Measurements from ENCODE around the gene KCNMB3.

DNA sequence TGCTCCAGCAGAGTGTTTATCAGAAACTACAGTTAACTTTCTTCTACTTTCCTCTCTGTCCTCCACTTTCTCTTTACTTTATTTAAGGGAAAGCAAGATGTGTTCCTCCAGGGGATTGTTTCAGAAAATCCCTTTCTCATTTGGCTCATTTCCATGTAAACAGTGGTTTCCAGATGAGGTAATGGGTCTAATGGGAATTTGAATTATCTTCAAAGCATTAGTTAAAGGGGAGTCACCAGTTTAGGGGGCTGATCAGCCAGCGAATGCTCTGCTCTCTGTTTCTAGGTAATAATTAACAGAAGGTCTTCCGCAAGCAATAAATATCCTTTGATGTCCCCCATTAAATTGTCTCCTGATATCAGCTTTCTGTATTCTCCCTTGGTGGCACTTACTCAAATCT, 41.5 kb upstream of the KCNMB3 start:
- TF ChIP-seq, protein P1, sequence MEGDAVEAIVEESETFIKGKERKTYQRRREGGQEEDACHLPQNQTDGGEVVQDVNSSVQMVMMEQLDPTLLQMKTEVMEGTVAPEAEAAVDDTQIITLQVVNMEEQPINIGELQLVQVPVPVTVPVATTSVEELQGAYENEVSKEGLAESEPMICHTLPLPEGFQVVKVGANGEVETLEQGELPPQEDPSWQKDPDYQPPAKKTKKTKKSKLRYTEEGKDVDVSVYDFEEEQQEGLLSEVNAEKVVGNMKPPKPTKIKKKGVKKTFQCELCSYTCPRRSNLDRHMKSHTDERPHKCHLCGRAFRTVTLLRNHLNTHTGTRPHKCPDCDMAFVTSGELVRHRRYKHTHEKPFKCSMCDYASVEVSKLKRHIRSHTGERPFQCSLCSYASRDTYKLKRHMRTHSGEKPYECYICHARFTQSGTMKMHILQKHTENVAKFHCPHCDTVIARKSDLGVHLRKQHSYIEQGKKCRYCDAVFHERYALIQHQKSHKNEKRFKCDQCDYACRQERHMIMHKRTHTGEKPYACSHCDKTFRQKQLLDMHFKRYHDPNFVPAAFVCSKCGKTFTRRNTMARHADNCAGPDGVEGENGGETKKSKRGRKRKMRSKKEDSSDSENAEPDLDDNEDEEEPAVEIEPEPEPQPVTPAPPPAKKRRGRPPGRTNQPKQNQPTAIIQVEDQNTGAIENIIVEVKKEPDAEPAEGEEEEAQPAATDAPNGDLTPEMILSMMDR (IDR thresholded peaks at IDR 0.05): no peak
- TF ChIP-seq POLR2A (IDR thresholded peaks at IDR 0.05): no peak

All from body of pancreas (tissue), 4 donors.